Measurements from ENCODE around the gene TRAF4.

GRCh38 chr17:28725166-28725659, 18.6 kb upstream of the TRAF4 start:
- TF ChIP-seq, protein P1, sequence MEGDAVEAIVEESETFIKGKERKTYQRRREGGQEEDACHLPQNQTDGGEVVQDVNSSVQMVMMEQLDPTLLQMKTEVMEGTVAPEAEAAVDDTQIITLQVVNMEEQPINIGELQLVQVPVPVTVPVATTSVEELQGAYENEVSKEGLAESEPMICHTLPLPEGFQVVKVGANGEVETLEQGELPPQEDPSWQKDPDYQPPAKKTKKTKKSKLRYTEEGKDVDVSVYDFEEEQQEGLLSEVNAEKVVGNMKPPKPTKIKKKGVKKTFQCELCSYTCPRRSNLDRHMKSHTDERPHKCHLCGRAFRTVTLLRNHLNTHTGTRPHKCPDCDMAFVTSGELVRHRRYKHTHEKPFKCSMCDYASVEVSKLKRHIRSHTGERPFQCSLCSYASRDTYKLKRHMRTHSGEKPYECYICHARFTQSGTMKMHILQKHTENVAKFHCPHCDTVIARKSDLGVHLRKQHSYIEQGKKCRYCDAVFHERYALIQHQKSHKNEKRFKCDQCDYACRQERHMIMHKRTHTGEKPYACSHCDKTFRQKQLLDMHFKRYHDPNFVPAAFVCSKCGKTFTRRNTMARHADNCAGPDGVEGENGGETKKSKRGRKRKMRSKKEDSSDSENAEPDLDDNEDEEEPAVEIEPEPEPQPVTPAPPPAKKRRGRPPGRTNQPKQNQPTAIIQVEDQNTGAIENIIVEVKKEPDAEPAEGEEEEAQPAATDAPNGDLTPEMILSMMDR (optimal IDR thresholded peaks at IDR 0.05 in 1 of 3, IDR thresholded peaks at IDR 0.05 in 1 of 3, conservative IDR thresholded peaks at IDR 0.05 in 1 of 3; ENCODE audit: extremely low read depth in 1 of 3, insufficient read depth in 2 of 3, low read length in 3 of 3) = peak in 1 of 3 experiments; percentile 25
- TF ChIP-seq EZH2 (IDR thresholded peaks at IDR 0.05; ENCODE audit: low read length) = no peak
